SK-N-SH (cell line): ENCODE results near the gene RBMS1.

Experiments
- CHD2 ChIP-seq: fragments of 150-350 bp; IDR thresholded peaks from 2 replicates; pipeline ENCODE4 v1.6.1; 2018; ENCODE audit warnings: low read length; ENCODE audit not compliant: partially characterized antibody
- CTCF ChIP-seq: fragments of 200-600 bp; sonication (generic); IDR thresholded peaks from 2 replicates; pipeline ENCODE4 v1.6.1; 2017; ENCODE audit warnings: antibody characterized with exemption, mild to moderate bottlenecking, moderate library complexity
- MEF2A ChIP-seq: IDR thresholded peaks from 2 replicates; pipeline ENCODE4 v1.4.0; 2012; ENCODE audit warnings: low read depth, borderline replicate concordance
- POLR2AphosphoS5 ChIP-seq: IDR thresholded peaks from 2 replicates; pipeline ENCODE4 v1.6.1; 2012; ENCODE audit warnings: low read depth, low read length
- RAD21 ChIP-seq: IDR thresholded peaks from 2 replicates; pipeline ENCODE4 v1.6.1; 2012; ENCODE audit warnings: mild to moderate bottlenecking, low read length
- RCOR1 ChIP-seq: fragments of 150-350 bp; IDR thresholded peaks from 2 replicates; pipeline ENCODE4 v1.6.1; 2017; ENCODE audit warnings: antibody characterized with exemption, low read length
- REST ChIP-seq: IDR thresholded peaks from 2 replicates; pipeline ENCODE4 v1.6.1; 2012; ENCODE audit warnings: mild to moderate bottlenecking, low read depth, low read length, moderate library complexity
- SIN3A ChIP-seq: IDR thresholded peaks from 2 replicates; pipeline ENCODE4 v1.6.1; 2012; ENCODE audit warnings: low read depth, mild to moderate bottlenecking, low read length, moderate library complexity, borderline replicate concordance
- SMC3 ChIP-seq: IDR thresholded peaks from 2 replicates; pipeline ENCODE4 v1.6.1; 2012; ENCODE audit warnings: low read depth, low read length, improper control_type of control experiment
- TAF1 ChIP-seq: IDR thresholded peaks from 2 replicates; pipeline ENCODE4 v1.6.1; 2012; ENCODE audit warnings: low read depth, mild to moderate bottlenecking, low read length, moderate library complexity, borderline replicate concordance
- USF2 ChIP-seq: fragments of 150-350 bp; IDR thresholded peaks from 2 replicates; pipeline ENCODE4 v1.6.1; 2017; ENCODE audit warnings: antibody characterized with exemption, low read length, low read depth, borderline replicate concordance
- YY1 ChIP-seq: IDR thresholded peaks from 2 replicates; pipeline ENCODE4 v1.4.0; 2012; ENCODE audit warnings: low read depth, mild to moderate bottlenecking

GRCh38 chr2:160257041-160257742 lies 236.4 kb downstream of the RBMS1 start:
- TF ChIP-seq REST (no peak), CTCF (no peak), RCOR1 (no peak), USF2 (no peak), TAF1 (no peak), YY1 (no peak), SIN3A (no peak), POLR2AphosphoS5 (no peak), RAD21 (no peak), MEF2A (no peak), SMC3 (no peak), CHD2 (no peak)
